Epithelial cell of prostate (primary cell): Measurements from ENCODE around the gene MT1E.
A peak's percentile ranks its signal among the peaks of the same experiment; 100 is the strongest.
"Not testable (repeated sequence)": the region's sequence is repeated elsewhere in the genome, so short reads cannot be mapped to it uniquely, and the experiment has no call there.

Experiments
- DNase-seq: peaks from one replicate; pipeline ENCODE4 v3.0.0-alpha.2; 2011; ENCODE audit warnings: low read depth, low spot score
- H3K27ac ChIP-seq: fragments of 450-650 bp; 2 replicates; pipeline ENCODE4 v1.5.1; 2017; ENCODE audit warnings: mild to moderate bottlenecking

Gene MT1E

DNA sequence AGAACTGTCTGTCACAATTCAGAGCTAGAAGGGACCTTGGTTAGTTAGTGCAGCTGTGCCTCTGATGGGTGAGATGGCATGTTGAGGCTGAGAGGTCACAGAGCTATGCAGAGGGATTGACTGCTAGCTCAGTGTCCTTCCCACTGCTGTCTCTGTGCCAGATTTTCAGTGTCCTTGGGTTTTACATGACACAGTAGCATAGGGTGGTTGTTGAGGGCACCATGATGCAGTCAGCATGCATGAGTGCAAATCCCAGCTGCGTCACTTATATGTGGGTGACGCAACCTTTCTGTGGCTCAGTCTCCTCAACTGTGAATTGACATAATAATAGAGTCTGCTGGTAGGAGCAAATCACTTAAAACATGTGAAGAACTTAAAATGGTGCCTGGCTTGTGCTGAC is 15.6 kb downstream of the MT1E start:
- DNase-seq = no peak
- no peak overlapping the region for H3K27ac ChIP-seq

DNA sequence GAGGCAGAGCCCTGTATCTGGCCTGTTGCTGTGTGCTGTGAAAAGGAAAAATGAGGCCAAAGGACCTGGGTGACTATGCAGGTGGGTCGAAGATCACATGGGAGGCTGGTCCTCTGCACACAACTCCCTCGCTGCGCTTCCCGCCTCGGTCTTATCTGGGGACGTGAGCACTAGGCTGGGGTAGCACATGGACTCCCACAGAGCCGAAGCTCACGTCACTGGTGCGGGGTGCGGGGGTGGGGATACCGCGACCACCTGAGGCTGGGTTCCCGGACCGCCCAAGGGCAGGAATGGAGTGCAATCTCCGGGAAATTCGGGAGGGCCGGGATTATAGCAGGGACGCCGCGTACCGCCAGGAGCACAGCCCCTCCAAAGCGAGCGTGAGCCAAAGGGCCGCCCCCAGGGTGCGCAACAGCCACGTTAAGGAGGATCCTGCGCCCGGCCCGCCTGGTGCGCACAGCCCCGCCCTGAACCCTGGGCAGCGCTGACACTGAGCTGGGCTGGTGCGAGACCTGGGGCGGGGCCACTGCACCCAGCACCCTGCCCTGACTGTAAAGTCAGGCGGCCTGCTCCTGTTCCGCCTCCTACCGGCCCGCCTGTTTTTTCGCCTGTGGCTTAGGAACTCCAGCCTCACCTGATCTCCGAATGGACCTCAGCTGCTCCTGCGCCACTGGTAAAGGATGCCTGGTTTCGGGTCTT is 17.6 kb downstream of the MT1E start:
- DNase-seq = no peak

DNA sequence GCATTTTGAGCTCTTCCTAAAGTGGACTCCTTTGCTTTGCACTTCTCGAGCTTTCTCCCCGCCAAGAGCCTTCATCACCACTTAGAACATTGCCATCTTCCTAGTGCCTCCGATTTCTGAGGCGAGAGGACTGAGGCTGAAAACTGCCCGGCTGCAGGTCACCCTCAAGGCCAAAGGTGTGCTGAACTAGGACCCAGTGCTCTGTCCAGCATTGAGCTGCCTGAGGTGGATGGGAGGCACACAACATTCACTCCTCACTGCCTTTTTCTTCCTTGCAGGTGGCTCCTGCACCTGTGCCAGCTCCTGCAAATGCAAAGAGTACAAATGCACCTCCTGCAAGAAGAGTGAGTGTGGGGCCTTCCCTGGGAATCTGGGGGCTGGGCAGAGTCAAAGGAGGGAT is 18.3 kb downstream of the MT1E start:
- DNase-seq = no peak
- no peak overlapping the region for H3K27ac ChIP-seq

More for the DNA sequence above, 17.6 kb downstream of the MT1E start:
- no peak overlapping the region for H3K27ac ChIP-seq

DNA sequence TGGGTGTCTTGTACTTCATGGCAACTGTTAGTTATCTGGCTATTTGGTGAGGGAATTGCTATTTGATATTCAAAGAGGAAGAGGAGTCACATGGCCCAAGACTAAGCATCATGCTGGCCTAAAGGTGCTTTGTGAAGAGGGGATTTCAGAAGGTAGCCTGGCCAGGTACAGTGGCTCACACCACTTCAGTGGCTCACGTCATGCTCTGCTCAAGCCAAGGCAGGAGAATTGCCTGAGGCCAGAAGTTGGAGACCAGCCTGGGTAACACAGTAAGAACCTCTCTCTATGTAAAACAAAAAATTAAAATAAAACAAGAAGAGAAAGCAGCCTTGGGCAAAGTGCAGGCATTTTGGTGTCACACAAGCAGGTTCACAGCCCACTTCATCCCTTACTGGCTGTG is 19.7 kb downstream of the MT1E start:
- no peak overlapping the region for H3K27ac ChIP-seq
- no peak for DNase-seq

DNA sequence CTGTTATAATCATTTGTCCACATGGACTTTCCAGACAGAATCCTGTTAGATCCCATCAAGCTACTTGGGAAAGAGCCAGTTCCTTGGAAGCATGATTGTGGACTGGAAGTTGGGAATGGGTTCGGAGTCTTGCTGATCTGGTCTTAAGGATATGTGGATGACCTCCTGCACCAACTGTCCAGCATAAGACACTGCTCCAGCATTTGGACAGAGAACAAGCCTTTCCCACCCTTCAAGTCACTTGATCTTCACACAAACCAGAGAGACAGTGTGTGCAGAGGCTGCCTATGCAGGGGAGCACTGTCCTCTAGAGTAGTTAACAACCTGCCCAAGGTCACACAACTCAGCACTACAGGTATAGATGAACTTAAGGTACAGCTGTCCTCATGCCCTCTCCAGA is 20.3 kb downstream of the MT1E start:
- DNase-seq = no peak
- no peak overlapping the region for H3K27ac ChIP-seq

DNA sequence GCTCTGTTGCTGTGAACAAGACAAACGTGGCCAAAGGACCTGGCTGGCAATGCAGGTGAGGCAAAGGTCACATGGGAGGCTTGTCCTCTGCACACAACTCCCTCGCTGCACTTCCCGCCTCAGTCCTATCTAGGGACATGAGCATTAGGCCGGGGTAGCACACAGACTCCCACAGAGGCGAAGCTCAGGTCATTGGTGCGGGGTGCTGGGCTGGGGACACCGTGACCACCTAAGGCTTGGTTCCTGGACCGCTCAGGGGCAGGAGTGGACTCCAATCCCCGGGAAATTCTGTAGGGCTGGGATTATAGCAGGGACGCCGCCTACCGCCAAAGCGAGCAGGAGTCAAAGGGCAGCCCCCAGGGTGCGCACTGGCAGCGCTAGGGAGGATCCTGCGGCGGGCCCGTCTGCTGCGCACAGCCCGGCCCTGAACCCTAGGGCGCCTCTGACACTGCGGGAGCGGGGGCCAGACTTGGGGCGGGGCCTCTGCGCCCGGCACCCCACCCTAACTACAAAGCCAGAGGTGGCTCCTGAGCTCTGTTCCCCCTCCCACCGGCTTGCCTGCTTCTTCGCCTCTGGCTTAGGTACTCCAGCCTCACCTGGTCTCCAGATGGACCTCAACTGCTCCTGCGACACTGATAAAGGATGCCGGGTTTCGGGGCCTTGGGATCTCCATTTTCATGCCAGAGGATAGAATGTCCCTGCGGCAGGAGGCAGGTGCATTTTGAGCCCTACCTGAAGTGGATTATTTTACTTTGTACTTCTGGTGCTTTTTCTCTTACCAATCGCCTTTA is 22.3 kb downstream of the MT1E start:
- H3K27ac ChIP-seq = no peak overlapping the region
- DNase-seq = no peak

DNA sequence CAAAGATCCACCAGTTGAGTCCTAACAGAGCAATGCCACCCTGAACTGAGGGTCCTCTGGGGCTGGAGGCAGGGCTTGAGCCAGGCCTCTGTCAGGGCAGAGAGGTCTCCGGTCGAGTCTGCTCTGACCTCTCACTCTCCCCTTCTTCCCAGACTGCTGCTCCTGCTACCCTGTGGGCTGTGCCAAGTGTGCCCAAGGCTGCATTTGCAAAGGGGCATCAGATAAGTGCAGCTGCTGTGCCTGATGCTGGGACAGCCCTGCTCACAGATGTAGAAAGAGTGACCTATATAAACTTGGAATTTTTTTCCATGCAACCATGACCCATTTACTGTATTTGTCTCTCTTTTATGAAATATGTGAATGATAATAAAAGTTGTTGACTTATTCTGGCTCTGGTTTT is 23.7 kb downstream of the MT1E start:
- H3K27ac ChIP-seq = no peak overlapping the region
- DNase-seq = no peak

DNA sequence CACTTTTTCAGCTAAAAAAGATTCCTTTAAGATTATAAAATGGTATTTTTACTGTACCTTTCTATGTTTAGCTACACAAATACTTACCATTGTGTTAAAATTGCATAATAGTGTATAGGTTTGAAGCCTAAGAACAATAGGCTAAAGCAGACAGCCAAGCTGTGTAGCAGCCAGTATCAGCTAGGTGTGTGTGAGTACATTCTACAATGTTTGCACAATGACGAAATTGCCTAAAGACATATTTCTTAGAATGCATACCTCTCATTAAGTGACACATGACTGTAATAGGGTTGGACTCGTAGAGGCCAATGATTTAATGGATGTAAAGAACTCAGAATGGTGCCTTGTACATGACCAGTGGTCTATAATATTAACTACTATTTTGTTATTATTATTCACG is 24.2 kb downstream of the MT1E start:
- DNase-seq = peak; percentile 88
- no peak overlapping the region for H3K27ac ChIP-seq

DNA sequence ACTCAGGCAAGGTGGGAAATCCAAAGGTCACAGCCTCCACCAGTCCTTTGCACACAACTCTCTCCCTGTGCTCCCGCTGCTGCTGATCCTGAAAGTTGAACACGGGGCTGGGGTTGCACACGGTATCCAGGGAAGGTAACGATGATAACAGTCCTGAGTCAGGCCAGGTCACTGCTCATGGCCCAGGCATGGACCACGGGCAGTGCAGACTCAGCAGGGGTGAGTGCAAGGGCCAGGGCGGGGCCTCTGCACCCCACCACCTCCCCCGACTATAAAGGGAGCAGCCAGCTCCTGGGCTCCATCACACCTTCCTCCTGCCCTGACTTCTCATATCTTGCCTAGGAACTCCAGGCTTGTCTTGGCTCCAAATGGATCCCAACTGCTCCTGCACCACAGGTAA is 26.0 kb downstream of the MT1E start, which contains the start of gene MT1B:
MT1B (plus strand) TSS at position 301 of the 400 bp plus-strand sequence; CDS start at position 369, 68 bp downstream.
- no peak within 1 kb of the TSS for H3K27ac ChIP-seq
- DNase-seq = no peak

DNA sequence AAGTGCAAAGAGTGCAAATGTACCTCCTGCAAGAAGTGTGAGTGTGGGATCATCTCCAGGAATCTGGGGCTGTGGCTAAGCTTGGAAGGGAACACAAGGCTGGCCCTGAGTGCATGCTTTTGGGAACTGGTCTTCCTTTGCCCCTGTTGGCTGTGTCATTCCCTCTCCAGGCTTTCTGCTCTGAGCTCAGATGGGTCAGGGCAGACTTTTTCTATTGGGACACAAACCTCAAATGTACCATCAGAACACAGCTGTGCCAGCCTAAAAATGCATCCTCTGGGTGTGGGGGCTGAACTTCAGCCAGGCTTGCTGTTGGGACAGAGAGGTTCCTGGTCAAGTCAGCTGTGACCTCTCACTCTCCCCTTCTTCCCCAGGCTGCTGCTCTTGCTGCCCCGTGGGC is 27.0 kb downstream of the MT1E start:
- no peak for DNase-seq
- no peak overlapping the region for H3K27ac ChIP-seq

DNA sequence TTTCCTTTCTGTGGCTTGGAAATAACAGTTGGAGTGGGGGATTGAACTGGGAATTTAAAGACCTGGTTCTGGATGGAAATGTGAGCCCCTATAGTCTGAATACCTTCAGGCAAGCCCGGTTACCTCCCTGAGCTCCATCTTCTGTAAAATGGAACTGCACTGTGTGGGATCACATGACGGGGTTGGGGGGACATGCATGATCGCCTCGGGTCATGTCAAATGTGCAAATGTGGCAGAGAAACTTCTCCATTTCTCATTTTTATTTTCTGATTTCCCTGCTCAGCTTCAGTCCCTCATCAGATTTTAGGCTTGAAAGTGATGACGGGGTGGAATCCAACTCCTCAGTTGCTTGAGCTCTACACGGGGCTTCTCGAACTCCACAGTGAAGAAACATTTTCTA is 27.6 kb downstream of the MT1E start:
- H3K27ac ChIP-seq = no peak overlapping the region
- no peak for DNase-seq

DNA sequence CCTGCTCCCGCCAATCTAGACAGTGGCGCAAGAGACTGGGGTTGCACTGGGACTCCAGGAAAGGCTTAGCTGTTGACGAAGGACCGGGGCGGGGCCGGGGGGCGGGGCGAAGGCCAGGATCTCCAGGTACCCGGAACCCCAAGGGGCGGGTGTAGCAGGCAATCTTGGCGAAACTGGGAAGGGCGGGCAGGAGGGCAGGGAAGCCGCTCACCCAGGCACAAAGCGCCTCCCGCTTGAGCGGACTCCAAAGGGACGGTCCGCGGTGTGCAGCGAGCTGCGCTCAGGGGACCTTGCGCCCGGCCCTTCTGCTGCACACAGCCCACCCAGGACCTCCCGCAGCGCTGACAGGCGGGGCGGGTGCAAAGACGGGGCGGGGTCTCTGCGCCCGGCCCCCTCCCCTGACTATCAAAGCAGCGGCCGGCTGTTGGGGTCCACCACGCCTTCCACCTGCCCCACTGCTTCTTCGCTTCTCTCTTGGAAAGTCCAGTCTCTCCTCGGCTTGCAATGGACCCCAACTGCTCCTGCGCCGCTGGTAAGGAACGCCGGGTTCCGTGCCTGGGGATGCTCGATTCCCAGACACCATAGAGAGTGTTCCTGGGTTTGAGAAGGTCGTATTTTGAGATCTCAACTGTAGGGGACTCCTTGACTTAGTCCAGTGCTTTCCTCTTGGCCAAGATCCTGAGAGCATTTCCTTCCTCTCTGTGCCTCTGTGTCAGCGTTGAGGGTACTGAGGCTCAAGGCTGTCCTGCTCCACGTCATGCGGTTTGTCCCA is 32.2 kb downstream of the MT1E start, which contains the start of gene MT1F:
MT1F (plus strand) TSS at position 405 of the 772 bp plus-strand sequence; CDS start at position 505, 100 bp downstream.
- DNase-seq = peak; percentile 31
- H3K27ac ChIP-seq = peak within 1 kb of the TSS; percentile 41

DNA sequence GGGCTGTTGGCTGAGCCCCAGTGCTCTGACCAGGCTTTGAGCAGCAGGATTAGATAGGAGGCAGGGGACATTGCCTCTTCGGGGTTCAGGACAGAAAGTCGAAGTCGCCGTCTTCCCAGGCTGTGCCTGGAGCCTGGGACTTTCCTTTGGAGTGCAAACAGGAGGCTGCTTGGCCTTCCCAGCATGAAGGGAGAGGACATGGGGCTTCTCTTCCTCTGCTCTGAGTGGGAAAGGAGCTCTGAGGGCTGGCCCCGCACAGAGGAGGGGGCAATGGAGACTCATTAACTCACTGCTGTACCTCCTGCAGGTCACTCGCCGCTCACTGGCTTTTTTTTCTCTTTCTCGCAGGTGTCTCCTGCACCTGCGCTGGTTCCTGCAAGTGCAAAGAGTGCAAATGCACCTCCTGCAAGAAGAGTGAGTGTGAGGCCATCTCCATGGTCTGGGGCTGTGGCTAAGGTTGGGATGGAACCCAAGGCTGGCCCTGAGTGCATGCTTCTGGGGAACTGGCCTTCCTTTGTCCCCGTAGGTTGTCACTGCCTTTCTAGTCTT is 32.8 kb downstream of the MT1E start:
- H3K27ac ChIP-seq = no peak overlapping the region
- no peak for DNase-seq

DNA sequence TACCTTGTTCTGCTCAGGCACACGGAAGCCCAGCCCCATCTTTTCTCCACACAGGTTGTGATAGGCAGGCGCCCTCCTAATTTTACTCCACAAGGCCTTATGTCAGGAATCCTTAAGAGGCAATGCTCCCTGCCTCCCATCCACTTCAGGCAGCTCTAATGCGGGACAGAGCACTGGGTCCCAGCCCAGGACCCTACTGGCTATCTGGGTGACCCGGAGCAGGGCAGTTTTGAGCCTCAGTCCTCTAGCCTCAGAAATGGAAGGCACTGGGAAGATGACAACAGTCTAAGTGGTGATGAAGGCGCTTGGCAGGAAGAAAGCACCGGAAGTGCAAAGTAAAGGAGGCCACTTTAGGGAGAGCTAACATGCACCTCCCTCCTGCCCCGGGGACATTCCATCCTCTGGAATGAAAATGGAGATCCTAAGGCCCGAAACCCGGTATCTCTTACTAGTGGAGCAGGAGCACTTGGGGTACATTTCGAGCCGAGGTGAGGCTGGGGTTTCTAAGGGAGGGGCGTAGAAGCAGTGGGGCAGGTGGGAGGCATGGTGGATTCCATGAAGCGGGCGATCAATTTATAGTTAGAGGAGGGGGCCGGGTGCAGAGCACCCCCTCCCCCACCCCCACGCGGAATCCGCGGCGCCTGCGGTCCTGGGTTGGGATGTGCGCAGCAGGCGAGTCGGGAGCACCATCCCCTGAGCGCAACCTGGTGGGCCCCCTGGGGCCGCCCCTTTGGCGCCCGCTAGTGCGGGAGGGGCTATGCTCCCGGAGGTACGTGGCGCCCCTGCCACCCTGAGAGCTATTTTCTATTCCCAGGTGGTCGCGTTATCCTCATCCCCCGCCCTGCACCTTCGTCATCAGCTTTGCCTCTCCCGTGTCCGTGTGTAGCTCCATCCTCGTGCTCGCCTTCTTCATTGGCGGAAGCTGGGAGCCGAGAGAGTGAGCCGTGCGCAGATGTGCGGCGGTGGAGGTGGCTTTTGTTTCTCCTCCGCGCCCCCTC is 37.1 kb downstream of the MT1E start:
- H3K27ac ChIP-seq = no peak overlapping the region
- DNase-seq = no peak

DNA sequence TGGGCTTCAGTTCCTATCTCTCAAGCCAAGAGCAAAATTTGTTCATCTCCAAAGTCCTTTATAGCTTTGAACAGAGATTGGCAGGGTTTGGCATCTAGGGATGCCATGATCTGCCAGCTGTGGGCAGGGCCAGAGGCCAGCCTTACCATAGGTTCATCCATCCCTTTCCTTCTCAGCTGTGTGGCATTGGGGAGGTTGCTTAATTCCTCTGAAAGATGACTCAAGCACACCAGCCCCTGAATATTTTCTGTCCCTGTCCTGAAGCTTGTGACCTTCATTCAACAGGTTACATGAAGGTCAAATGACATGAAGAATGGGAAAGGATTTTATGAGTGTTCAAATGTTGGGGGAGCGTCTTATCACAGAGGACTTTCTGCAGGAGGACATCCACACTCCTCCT is 38.9 kb downstream of the MT1E start:
- H3K27ac ChIP-seq = no peak overlapping the region
- no peak for DNase-seq

DNA sequence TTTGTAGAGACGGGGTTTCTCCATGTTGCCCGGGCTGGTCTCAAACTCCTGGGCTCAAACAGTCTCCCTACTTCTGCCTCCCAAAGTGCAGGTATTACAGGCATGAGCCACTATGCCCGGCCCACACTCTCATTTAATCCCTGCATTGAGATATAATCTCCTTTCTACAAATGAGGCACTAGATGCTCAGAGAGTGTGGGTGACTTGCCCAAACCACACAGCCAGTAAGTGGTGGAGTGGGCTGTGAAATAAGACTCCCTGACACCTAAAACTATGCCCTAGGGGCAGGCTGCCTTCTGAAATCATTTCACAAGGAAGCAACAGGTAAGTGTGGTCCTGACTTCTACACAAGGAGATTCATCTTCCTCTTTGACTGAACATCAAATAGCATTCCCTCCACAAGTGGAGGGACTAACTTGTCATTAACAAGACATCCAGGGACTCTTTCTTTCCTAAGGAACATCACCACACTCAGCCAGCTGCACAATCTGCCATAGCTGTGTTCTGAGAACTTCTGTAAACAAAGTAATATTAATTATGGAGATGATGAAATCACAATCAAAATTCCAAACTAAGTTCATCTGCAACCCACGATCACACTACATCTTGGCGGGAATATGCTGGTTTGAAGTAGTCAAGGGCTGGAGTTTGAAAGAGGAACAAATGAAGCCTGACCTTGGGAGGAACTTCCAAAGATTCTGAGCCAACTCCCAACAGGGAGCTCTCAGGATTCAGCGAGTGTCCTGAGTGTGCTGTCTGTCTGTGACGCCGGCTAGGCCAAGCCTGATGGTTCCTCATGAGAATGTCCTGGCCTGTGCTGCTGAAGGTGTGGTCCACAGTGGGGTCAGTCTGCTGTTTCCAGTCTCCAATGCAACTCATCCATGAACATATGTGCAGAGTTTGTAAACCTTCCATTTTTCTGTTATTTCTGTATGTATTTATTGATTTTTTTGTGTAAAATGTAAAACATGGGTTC is 40.0 kb downstream of the MT1E start:
- H3K27ac ChIP-seq = not testable (repeated sequence)

DNA sequence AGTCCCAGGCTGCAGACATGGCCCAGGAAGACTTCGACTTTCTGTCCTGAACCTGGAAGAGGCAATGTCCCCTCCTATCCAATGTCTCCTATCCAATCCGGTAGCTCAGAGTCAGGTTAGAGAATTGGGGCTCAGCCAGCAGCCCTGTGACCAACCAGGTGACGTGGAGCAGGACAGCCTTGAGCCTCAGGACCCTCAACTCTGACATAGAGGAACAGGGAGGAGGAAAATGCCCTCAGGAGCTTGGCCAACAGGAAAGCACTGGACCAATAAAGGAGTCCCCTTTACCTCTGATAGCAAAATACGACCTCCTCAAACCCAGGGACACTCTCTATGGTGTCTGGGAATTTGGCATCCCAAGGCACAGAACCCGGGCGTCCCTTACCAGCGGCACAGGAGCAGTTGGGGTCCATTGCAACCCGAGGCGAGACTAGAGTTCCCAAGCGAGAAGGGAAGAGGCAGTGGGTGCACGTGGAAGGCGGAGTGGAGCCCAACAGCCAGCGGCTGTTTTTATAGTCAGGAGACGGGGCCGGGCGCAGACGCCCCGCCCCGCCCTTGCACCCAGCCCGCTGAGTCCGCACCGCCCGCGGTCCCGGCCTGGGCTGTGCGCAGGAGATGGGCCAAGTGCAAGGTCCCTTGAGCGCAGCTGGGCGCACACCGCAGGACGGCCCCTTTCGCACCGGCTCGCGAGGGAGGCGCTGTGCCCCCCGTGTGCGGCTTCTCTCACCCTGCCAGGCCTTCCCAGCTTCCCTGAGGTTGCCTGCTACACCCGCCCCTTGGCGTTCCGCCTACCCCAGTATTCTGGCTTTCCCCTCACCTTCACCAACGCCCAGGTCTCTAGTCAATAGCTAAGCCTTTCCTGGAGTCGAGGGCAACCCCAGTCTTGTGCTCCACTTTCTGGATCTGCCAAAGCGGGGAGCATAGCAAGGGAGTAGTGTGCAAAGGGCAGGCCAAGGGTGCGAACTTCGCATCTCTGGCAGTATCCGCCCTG is 42.3 kb downstream of the MT1E start, which contains the start of gene MT1G:
MT1G (minus strand) TSS at position 485 of the 991 bp plus-strand sequence; CDS start at position 413, 72 bp downstream.
- H3K27ac ChIP-seq = no peak within 1 kb of the TSS
- no peak for DNase-seq

More for the DNA sequence above, 40.0 kb downstream of the MT1E start:
- not testable (repeated sequence) for DNase-seq
